HG03558 (cell line): ENCODE measurements around the gene RNF17.

Source experiments
- ATAC-seq: cut with Tn5 transposase; IDR thresholded peaks from one replicate; pipeline ENCODE4 v1.9.1; 2021; ENCODE audit warnings: moderate number of reproducible peaks; ENCODE audit not compliant: unreplicated experiment; ENCODE audit errors: extremely low read depth

The RNF17 gene

DNA sequence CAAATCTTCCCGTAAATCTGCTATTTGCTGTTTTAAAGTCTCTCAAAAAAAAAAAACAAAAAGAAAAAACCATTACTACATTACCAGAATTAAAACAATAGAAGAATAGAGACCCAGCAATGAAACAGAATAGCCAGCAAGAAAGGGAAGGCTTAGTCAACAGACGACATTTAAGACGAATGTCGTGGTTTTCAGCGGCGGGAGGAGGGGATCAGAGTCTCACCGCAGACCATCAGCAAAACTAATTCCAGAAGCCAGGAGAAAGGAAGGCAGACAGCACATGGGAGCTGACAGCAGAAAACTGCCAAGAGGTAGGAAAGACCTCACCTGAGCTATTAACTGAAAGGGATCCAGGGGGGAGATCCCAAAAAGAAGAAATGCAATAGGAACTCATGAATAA lies 128.9 kb downstream of the RNF17 start:
- ATAC-seq = no peak

DNA sequence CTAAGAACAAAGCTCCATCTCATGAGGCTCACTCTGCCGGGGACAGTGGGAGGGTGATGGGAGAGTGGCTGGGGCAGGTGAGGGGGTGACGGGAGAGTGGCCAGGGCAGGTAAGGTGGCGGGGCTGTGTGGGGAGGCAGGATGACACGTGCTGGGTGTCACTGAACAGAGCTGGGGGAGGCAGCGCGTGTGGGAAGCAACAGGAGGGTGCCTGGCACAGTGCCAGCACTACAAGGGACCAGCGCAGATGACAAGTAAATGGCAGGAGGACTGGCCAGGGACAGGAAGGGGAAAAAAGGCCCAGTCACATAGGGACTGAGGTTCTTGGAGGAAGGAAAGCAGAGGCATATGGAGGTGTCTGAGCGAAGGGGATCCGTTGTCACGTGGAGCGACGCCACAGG lies 129.9 kb downstream of the RNF17 start:
- ATAC-seq = no peak

DNA sequence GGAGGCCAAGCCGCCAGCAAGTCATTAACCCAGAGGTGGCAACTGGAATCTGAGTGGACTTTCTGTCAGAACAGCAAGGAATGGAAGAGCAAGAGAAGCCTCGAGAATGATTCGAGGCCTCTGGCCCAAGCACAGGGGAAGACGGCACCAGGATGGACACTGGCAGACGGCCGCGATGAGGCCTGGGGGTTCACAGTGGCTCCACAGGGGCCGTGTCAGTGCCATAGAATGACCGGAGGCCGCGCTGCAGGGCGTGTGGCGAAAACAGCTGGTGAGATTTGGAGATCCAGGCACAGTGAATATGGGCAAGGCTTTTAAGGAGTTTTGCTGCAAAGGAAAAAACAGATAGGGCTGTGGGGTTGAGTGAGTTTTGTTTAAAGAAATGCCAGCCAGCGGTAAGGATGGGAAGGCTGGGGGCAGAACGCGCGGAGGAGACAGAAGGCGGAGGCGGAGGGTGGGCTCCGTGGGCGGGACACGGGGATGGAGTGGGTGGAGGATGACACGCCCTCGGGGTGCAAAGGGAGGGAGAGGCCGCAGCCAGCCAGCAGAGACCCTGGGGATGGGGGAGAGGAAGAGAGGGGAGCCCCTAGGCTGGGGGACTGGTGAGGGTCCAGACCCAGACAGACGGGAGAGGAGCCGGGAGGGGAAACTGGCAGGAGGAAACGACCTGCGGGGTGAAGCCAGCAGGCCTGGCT lies 130.5 kb downstream of the RNF17 start:
- no peak for ATAC-seq

DNA sequence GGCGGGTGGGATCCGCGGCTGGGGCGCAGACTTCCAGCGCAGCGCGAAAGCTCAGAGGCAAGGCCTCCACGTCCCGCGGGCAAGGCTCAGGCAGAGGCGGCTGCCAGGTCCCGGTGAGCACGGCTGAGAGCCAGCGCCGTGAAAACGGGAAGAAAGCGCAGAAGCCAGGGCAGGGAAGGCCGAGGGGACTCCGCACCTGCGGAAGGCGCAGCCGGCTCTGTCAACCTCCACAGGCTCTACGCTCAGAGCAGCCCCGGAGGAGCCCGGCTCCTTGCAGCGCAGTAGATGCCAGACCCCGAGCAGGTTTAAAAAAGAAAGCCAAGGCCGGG lies 131.0 kb downstream of the RNF17 start:
- no peak for ATAC-seq

DNA sequence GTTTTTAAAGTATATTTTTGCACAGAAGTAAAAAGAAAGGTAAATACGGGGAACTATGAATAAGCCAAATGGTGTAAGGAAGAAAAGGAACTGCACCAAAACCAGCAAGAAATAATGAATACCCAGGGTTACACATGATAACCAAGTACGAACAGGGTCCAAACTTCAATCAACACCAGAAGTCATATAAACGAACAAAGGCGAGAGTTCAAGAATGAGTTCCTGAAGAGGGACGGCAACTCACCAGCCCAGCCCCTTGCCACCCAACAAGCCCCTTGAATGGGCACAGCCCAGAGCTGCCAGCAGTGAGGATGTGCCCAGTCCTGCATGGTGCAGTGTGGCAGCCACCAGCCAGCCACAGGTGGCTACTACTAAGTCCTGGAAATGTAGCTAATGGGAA lies 132.1 kb downstream of the RNF17 start:
- no peak for ATAC-seq

DNA sequence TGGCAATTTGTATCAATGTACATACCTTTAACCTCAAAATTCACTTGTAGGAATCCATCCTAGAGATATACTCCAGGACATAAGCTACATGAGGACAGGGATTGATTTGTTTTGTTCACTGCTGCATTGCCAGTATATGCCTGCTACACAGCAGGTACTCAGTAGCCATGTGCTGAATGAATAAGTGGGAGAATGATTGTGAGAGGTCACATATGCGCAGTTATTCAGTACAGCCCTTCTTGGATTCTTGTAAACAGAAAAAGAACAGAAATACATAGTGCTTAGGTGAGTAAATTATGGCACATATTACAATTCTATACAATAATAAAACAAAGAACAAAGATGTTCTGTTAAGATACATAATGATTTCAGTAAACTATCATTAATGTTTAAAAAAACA lies 133.3 kb downstream of the RNF17 start:
- no peak for ATAC-seq

DNA sequence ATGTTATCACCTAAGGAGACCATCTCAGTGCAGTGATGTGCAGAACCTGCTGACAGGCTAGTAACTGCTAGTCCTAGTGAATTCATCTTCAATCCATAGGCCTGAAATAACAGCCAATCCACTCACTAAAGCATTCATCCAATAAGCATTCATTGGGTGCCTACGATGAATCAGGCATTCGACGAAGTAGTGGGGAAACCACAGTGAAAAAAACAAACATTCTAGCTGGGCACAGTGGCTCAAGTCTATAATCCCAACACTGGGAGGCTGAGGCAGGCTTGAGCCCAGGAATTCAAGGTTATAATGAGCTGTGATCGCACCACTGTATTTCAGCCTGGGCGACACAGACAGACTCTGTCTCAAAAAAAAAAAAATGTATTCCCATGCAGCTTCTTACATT lies 135.6 kb downstream of the RNF17 start:
- no peak for ATAC-seq

DNA sequence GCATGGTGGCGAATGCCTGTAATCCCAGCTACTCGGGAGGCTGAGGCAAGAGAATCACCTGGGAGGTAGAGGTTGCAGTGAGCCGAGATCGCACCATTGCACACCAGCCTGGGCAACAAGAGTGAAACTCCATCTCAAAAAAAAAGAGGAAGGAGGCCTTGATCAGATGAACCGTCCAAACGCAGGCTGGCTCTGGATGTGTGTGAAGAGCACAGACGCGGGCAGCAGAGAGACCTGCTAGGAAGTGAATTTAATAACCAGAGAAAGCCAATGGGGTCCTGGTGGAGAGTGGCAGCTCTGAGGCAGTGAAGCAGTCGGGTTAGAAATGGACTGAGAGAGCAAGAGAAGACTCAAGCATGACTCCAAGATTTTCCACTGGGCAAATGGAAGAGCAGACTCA lies 136.5 kb downstream of the RNF17 start:
- no peak for ATAC-seq

DNA sequence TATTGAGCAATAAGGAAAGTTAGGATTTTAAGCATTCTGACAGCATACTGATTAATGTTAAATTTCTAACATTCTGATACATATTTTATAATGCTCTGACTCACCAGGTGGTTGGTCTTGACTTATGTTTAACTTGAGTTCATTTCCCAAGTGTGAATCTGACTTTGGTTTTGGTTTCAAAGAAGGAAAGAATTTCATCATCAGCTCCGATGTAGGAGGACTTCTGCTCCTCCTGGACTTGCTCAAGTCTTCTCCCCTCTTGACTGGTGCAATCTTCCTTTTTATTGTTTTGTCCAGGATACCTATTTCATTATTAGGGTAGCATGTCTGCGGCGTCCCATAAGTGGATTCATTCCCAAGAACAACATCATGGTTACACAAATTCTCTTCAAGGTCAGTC lies 141.3 kb downstream of the RNF17 start:
- no peak for ATAC-seq

DNA sequence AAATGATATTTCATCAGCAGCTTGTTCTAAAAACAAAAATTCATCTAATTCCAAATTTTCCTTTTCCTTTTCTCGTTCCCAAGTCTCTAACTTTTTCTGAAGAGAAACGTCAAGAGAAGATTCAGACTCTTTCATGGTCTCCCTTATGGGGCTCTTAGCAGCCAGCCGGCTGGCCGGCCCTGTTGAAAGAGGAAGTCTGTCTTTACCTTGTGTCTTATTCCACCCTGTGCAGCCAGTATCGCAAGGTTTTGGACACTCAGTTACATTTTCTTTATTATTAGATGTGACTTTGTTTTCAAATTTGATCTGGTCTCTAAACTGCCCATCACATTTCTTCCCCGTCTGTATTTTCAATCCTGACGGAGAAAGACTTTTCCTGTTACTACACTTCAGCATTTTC lies 142.3 kb downstream of the RNF17 start:
- ATAC-seq = no peak

DNA sequence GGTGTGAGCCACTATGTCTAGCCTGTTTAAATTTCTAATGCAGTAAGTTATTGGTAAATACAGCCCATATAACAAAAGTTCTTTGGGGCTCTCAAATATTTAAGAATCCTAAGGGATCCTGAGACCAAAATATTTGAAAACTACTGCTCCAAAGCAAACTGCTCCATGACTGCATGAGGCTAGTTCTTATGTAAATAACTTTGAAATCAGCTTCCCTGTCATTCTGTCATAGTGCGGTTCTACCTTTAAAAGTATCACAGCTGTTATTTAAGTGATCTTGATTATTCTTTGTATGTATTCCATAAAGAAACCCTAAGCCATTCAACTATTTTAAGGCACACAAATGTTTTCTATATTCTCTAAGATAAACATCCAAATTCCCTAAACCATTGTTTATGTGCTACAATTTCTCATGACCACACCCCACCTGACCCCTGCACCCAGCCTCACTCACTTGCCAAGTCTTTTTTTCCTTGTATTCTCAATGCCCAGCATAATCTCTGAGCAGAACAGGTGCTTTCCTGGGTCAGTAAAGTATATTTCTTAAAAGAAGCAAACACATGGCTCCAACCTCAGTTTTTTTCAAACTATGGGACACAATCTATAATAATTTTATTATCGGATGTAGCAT lies 146.6 kb downstream of the RNF17 start:
- no peak for ATAC-seq

DNA sequence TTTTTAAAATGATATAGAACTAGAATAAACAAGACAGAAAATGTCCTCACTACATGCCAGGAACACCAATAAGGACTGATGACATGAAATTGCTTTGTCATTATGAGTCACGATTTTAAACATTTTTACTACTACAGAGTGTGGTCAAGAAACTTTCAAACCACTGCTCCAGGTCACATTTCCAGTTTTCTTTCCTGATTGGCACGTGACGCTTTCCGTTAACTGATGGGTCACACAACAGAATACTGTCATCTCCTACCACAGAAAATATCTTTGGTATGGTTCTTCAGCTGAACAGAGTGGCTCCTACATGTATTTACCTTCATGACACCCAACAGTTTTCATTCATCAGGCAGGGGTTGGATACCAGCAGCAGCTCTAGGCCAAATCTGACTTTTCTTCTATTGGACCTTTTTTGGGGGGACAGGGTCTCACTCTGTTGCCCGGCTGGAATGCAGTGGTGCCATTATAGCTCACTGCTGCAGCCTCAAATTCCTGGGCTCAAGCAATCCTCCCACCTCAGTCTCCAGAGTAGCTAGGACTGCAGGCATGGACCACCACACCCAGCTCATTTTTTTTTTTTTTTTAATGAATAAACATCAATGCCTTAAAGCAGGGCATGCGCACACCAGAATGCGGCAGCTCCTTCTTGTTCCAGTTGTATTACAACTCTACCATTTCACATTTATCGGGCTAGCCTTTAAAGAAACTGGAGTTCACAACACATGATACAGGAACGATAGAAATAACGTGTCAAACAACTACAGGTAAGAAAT lies 147.4 kb downstream of the RNF17 start:
- no peak for ATAC-seq

DNA sequence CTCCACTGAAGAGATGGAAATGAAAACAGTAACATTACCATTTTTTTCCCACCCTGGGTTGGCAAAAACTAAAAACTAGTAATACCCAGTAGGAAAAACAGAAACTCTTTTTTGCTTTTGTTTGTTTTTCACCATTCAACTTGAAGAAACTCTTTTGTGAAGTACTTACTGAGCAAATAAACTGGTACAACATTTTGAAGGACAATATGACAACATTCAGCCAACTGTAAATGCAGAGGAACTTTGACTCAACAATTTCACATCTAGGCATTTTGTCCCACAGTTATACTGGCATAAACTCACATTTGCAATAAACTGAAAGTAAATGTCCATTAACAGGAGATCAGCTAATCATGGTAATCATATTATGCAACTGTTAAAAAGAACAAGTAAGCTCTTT lies 152.5 kb downstream of the RNF17 start:
- no peak for ATAC-seq

DNA sequence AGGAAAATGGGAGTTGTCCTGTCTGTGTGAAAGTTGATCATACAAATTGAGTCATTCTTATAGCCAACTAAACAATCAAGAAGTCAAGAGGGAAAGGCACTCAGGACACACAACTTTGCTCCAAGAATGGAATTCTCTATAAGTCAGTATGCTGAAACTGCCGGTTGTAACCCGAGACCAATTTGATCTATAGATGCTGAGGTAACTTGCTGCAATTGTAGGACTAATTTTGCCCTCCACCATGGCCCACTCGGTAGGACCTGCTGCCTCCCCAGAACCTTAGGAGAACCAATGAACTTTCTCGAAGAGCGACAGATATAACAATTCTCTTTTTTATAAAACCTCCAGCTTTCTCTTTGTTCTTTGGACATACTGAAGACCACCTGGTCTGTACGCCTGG lies 157.0 kb downstream of the RNF17 start:
- ATAC-seq = no peak

DNA sequence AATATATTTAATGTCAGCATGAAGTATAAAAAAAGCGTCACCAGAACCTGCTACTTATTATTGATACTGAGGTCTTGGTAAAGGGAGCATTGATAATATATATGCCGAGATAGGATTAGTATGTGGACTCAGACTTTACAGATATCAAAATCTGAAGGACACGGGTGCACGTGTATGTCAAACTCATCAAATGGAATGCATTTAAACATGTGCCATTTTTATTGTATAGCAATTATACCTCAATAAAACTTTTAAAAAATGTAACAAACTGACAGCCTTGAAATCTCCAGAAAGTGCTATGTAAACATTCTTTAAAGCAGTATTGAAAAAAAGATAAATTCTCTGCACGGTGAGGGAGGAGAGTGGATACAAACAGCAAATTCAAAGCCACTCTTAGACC lies 157.9 kb downstream of the RNF17 start:
- no peak for ATAC-seq

DNA sequence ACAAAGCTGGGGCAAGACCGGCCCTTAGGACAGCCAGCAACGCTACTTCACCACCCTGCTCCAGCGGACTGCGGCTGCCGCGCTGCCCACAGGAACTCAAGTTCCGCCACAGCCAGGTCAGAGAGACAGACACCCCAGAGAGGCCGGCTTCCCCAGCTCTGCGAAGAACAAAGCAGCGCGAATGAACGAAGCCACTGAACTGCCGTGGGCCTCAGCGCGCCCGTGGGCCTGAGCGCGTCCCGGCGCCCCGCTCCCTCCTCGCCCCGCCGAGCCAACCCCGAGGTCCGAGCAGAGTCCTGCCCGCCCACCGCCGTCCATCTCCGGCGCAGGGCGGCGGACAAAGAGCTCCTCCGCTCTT lies 158.4 kb downstream of the RNF17 start:
- ATAC-seq = no peak

DNA sequence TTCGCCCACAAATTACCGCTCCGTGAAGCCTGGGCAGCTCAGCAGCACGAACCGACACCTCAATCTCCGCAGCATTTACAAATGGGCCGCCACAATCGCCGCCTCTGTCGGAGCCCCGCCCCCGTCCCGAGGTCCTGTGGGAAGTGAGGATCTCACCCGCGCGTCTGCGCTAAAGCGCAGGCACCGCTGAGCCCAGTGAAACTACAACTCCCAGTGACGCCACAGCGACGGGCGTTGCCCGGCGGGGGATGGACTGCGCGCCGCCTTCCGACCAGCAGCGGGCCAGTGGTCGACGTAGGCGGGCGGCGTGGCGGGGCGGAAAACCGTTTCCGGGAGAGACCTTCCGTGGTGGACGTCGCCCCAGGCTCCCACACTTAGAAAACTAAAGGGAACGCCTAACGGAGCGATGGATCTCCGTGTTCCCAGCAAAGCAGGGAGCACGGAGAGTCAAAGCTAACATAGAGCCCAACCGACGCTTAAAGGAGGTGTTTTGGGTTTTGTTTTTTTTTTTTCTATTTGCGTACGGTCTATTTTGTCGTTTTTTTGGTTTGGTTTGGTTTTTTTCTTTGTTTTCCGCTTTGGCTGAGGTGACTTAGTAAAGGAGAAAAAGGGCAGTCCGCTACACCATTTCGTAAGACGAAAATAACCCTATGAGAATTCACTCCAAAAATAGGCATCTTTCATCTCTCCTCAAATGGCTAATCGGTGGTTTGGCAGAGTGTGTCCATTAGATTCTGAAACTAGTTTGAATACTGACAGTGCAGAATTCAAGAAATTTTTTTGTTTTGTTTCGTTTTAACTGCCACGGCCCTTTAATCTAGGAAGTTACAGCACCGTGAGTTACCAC lies 159.0 kb downstream of the RNF17 start:
- peak; percentile 81 for ATAC-seq

DNA sequence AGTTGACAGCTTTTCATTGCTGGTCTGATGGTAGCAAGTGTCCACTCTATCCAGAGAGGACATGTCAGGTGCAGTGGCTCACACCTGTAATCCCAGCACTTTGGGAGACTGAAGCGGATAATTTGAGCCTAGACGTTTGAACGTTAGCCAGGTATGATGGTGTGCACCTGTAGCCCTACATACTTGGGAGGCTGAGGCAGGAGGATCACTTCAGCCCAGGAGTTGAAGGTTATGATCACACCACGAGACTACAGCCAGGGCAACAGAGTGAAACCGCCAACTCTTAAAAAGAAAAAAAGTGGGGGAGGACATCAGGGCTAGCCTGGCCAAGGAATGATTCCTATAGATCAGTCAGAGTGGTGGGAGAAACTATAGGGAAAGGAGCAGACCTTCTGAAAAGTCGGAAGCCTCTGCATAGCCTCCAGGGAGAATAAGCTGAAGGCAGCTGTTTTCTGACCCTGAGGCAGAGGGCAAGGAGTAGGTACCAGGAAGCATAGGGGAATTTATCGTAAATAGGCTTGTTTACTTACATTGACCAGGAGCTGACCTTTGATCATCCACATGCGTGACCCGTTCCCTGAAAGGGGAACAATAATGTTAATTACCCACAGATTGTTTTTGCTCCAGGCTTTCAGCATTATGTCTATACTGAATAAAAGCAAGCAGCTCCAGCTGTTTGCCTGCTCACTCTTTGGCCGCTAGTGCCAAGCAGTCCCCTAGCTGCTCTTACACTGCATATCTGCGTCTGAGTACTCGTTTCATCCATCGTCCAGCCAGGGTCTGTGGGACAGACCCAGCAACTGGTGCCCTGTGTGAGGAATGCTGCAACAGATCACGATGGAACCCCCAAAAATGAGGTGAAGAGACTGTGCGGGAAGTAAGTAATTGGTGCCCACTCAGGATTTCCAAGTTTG lies 161.6 kb downstream of the RNF17 start:
- ATAC-seq = no peak

DNA sequence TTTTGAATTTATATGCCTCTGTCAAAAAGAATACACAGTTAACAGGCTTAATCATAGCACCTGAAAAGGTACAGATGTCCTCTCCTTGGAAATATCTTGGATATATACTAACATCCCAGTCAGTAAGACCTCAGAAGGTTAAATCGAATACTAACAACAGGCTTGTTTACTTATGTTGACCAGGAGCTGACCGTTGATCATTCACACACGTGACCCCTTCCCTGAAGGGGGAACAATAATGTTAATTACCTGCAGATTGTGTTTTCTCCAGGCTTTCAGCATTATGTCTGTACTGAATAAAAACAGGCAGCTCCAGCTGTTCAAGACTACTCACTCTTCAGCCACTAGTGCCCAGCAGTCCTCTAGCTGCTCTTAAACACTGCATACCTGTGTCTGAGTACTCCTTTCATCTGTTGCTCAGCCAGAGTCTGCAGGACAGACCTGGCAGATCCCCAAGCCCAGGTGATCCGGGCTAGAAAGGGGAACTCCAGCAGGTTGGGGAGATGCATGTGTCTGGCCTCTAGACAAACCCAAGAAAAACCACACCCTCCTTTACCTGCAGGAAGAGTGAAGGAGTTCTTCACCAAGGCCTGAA lies 163.9 kb downstream of the RNF17 start:
- no peak for ATAC-seq

DNA sequence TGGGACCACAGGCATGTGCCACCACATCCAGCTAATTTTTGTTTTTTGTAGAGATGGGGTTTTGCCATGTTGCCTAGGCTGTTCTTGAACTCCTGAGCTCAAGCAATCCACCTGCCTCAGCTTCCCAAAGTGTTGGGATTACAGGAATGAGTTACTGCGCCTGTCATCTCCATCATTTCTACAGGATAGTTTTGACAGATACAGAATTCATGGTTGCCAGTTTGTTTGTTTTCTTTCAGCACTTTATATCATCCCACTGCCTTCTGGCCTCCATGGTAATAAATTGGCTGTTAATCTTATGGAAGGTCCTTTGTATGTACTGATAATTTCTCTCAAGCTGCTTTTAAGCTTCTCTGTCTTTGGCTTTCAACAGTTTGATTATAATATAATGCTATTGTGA lies 165.2 kb downstream of the RNF17 start:
- no peak for ATAC-seq
